Measurements from ENCODE around the gene NUP160.

NUP160 gene

GRCh38 chr11:47732271-47732670, 115.9 kb downstream of the NUP160 start:
- no peak for TF ChIP-seq CTCF (IDR thresholded peaks at IDR 0.05; ENCODE audit: insufficient read depth, low read length, missing control alignments)
- no peak for DNase-seq (ENCODE audit: low read depth, low spot score)
- no peak overlapping the region for H3K4me3 ChIP-seq (ENCODE audit: low read depth, low read length)
- ChIA-PET POLR2A (no interaction called here), CTCF (no interaction called here)

- DNase-seq (ENCODE audit: low read depth, low spot score), result no peak
- no peak overlapping the region for H3K4me3 ChIP-seq (ENCODE audit: low read depth, low read length)
- ChIA-PET CTCF (no interaction called here), POLR2A (no interaction called here)
- no peak for TF ChIP-seq CTCF (IDR thresholded peaks at IDR 0.05; ENCODE audit: insufficient read depth, low read length, missing control alignments)
Observed at GRCh38 chr11:47731475-47731874, 116.7 kb downstream of the NUP160 start.

Data from AG04449 (cell line).